H9 (cell line): ENCODE measurements around the gene IFT25. TPM values are rescaled to one million over a fixed set of nuclear protein-coding genes. Genes with fewer than 3 reads are reported as not detected.

ENCODE experiments used
- DNase-seq: peaks from one replicate; pipeline ENCODE4 v3.0.0-alpha.2; 2017
- H2AFZ ChIP-seq: one replicate; pipeline ENCODE4 v1.6.1; 2013; ENCODE audit warnings: mild to moderate bottlenecking, low read length, control low read depth, moderate library complexity
- H2AK5ac ChIP-seq: 2 replicates; pipeline ENCODE4 v1.6.1; 2013; ENCODE audit warnings: low read length, control low read depth, mixed read lengths; ENCODE audit not compliant: insufficient read length
- H2BK120ac ChIP-seq: one replicate; pipeline ENCODE4 v1.6.1; 2013; ENCODE audit warnings: low read depth, mild to moderate bottlenecking, low read length, control low read depth, inconsistent platforms; ENCODE audit not compliant: poor library complexity, severe bottlenecking
- H2BK12ac ChIP-seq: 2 replicates; pipeline ENCODE4 v1.6.1; 2013; ENCODE audit warnings: low read length, control low read depth, mixed read lengths, low read depth; ENCODE audit not compliant: insufficient read length
- H2BK15ac ChIP-seq: 2 replicates; pipeline ENCODE4 v1.6.1; 2013; ENCODE audit warnings: low read depth, low read length, control low read depth
- H2BK20ac ChIP-seq: one replicate; pipeline ENCODE4 v1.6.1; 2013; ENCODE audit warnings: low read depth, mild to moderate bottlenecking, low read length, control low read depth, inconsistent platforms; ENCODE audit not compliant: poor library complexity, severe bottlenecking
- H2BK5ac ChIP-seq: 2 replicates; pipeline ENCODE4 v1.6.1; 2013; ENCODE audit warnings: low read length, control low read depth, mixed read lengths; ENCODE audit not compliant: insufficient read length
- H3K14ac ChIP-seq: 2 replicates; pipeline ENCODE4 v1.6.1; 2013; ENCODE audit warnings: low read length, control low read depth; ENCODE audit not compliant: insufficient read depth
- H3K18ac ChIP-seq: 2 replicates; pipeline ENCODE4 v1.6.1; 2013; ENCODE audit warnings: low read depth, mild to moderate bottlenecking, mixed read lengths, low read length, control low read depth; ENCODE audit not compliant: insufficient read length
- H3K23ac ChIP-seq: 2 replicates; pipeline ENCODE4 v1.6.1; 2013; ENCODE audit warnings: low read length, control low read depth, mixed read lengths, low read depth; ENCODE audit not compliant: insufficient read length
- H3K23me2 ChIP-seq: 2 replicates; pipeline ENCODE4 v1.6.1; 2013; ENCODE audit warnings: low read depth, mild to moderate bottlenecking, mixed read lengths, low read length, control low read depth; ENCODE audit not compliant: insufficient read length, poor library complexity, severe bottlenecking
- H3K27ac ChIP-seq: 2 replicates; pipeline ENCODE4 v1.5.1; 2013; ENCODE audit warnings: low read length, control low read depth, mixed read lengths, low read depth; ENCODE audit not compliant: insufficient read length
- H3K27me3 ChIP-seq: 2 replicates; pipeline ENCODE4 v1.6.1; 2013; ENCODE audit warnings: low read length, control low read depth, inconsistent platforms; ENCODE audit not compliant: insufficient read depth
- H3K4ac ChIP-seq: 2 replicates; pipeline ENCODE4 v1.6.1; 2013; ENCODE audit warnings: low read depth, mild to moderate bottlenecking, control low read depth, inconsistent platforms, low read length, moderate library complexity
- H3K4me1 ChIP-seq: 2 replicates; pipeline ENCODE4 v1.6.1; 2013; ENCODE audit warnings: low read length, control low read depth, inconsistent platforms; ENCODE audit not compliant: insufficient read depth
- H3K4me2 ChIP-seq: 2 replicates; pipeline ENCODE4 v1.6.1; 2013; ENCODE audit warnings: low read length, control low read depth, mixed read lengths; ENCODE audit not compliant: insufficient read length, insufficient read depth
- H3K56ac ChIP-seq: 2 replicates; pipeline ENCODE4 v1.6.1; 2013; ENCODE audit warnings: low read depth, mild to moderate bottlenecking, mixed read lengths, low read length, control low read depth; ENCODE audit not compliant: insufficient read length
- H3K79me1 ChIP-seq: 2 replicates; pipeline ENCODE4 v1.6.1; 2013; ENCODE audit warnings: low read depth, mild to moderate bottlenecking, moderate library complexity, low read length, control low read depth, inconsistent platforms; ENCODE audit not compliant: insufficient read depth, poor library complexity, severe bottlenecking
- H3K79me2 ChIP-seq: 2 replicates; pipeline ENCODE4 v1.6.1; 2013; ENCODE audit warnings: low read length, control low read depth, inconsistent platforms; ENCODE audit not compliant: insufficient read depth
- H3K9ac ChIP-seq: 2 replicates; pipeline ENCODE4 v1.6.1; 2013; ENCODE audit warnings: low read length, control low read depth, mixed read lengths; ENCODE audit not compliant: insufficient read length; ENCODE audit errors: extremely low read depth
- H3K9me3 ChIP-seq: one replicate; pipeline ENCODE4 v1.6.1; 2013; ENCODE audit warnings: low read depth, low read length, inconsistent platforms; ENCODE audit not compliant: control insufficient read depth
- H3T11ph ChIP-seq: one replicate; pipeline ENCODE4 v1.6.1; 2013; ENCODE audit warnings: mild to moderate bottlenecking, low read length, control low read depth, inconsistent platforms
- H4K20me1 ChIP-seq: one replicate; pipeline ENCODE4 v1.6.1; 2013; ENCODE audit not compliant: control insufficient read depth, insufficient read length, insufficient read depth
- H4K5ac ChIP-seq: 2 replicates; pipeline ENCODE4 v1.6.1; 2013; ENCODE audit warnings: low read depth, mild to moderate bottlenecking, mixed read lengths, low read length, control low read depth; ENCODE audit not compliant: insufficient read length
- H4K8ac ChIP-seq: replicated peaks from 2 replicates; pipeline ENCODE4 v1.6.1; 2013; ENCODE audit warnings: low read length, control low read depth, mixed read lengths, low read depth; ENCODE audit not compliant: insufficient read length
- H4K91ac ChIP-seq: 2 replicates; pipeline ENCODE4 v1.6.1; 2013; ENCODE audit warnings: low read depth, mild to moderate bottlenecking, moderate library complexity, mixed read lengths, low read length, control low read depth; ENCODE audit not compliant: insufficient read length
- H3K27ac Mint-ChIP-seq, 3 experiments: 2 replicates in 2 of 3; 3 replicates in 1 of 3; pipeline ENCODE4 v1.8.0; 2020 to 2021; ENCODE audit warnings: mixed read lengths in 3 of 3, mild to moderate bottlenecking in 1 of 3, moderate library complexity in 1 of 3
- H3K27me3 Mint-ChIP-seq: 2 replicates; pipeline ENCODE4 v1.8.0; 2021; ENCODE audit warnings: low read depth, mild to moderate bottlenecking, moderate library complexity, mixed read lengths
- H3K36me3 Mint-ChIP-seq, 3 experiments: 2 replicates in 2 of 3; 3 replicates in 1 of 3; pipeline ENCODE4 v1.8.0; 2020 to 2021; ENCODE audit warnings: low read depth in 3 of 3, mixed read lengths in 3 of 3; ENCODE audit not compliant: insufficient read depth in 1 of 3
- H3K4me1 Mint-ChIP-seq, 2 experiments: 2 replicates each; pipeline ENCODE4 v1.8.0; 2020; ENCODE audit warnings: mixed read lengths in 2 of 2
- H3K4me3 Mint-ChIP-seq, 2 experiments: 2 replicates in 1 of 2; 3 replicates in 1 of 2; pipeline ENCODE4 v1.8.0; 2020 to 2021; ENCODE audit warnings: mild to moderate bottlenecking in 2 of 2, mixed read lengths in 2 of 2, moderate library complexity in 1 of 2
- H3K9me3 Mint-ChIP-seq, 2 experiments: 2 replicates in 1 of 2; 3 replicates in 1 of 2; pipeline ENCODE4 v1.8.0; 2020; ENCODE audit warnings: mild to moderate bottlenecking in 2 of 2, mixed read lengths in 2 of 2, moderate library complexity in 1 of 2
- WGBS: extraction: QIAGEN DNeasy Blood & Tissue Kit; methylation state at CpG from one replicate; pipeline ENCODE4 v1.1.7; 2013; ENCODE audit warnings: missing lambda C conversion rate, low lambda C conversion rate, mixed read lengths; ENCODE audit not compliant: insufficient read length; ENCODE audit errors: extremely low coverage; 5-methylcytosine and 5-hydroxymethylcytosine counted together
- total RNA-seq: library from RNA; stranded (reverse); gene quantifications from 2 replicates; pipeline ENCODE4 v1.2.1, GENCODE V29; 2021
- TF ChIP-seq, protein P1 (sequence below): fragments of 200-600 bp; sonication (generic); conservative IDR thresholded peaks from 3 replicates; pipeline ENCODE4 v1.8.0; 2021; ENCODE audit warnings: antibody characterized with exemption, mild to moderate bottlenecking

Gene IFT25
- total RNA-seq, 1 experiment from 2014 or later, result 36.8 TPM

DNA sequence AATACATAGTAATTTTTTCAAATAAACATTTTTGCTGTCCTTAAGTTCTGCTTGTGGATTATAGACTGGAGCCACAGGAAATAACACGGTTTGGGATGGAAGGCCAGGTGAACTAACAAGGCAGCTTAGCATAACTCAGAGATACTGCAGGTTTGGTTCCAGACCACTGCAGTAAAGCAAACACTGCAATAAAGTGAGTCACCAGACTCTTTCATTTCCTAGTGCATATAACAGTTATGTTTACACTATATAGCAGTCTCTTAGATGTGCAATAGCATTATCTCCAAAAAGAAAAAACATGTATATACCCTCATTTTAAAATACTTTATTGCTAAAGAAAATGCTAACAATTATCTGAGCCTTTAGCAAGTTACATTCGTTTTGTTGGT lies 22.6 kb upstream of the IFT25 start:
- peaks cover 16 to 58% (median 51%) of the 10 kb centered on the region in 3 experiments; a peak in 6 of 7 replicates for H3K36me3 Mint-ChIP-seq
- TF ChIP-seq, protein P1, sequence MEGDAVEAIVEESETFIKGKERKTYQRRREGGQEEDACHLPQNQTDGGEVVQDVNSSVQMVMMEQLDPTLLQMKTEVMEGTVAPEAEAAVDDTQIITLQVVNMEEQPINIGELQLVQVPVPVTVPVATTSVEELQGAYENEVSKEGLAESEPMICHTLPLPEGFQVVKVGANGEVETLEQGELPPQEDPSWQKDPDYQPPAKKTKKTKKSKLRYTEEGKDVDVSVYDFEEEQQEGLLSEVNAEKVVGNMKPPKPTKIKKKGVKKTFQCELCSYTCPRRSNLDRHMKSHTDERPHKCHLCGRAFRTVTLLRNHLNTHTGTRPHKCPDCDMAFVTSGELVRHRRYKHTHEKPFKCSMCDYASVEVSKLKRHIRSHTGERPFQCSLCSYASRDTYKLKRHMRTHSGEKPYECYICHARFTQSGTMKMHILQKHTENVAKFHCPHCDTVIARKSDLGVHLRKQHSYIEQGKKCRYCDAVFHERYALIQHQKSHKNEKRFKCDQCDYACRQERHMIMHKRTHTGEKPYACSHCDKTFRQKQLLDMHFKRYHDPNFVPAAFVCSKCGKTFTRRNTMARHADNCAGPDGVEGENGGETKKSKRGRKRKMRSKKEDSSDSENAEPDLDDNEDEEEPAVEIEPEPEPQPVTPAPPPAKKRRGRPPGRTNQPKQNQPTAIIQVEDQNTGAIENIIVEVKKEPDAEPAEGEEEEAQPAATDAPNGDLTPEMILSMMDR, result no peak

More for the DNA sequence above, 22.6 kb upstream of the IFT25 start:
- Mint-ChIP-seq H3K9me3 (no peaks in the 10 kb centered on the region), H3K4me1 (peaks cover 6 to 10% of the 10 kb centered on the region in 2 experiments), H3K27me3 (no peaks in the 10 kb centered on the region), H3K27ac (no peak overlapping the region), H3K4me3 (no peak overlapping the region)
- Histone ChIP-seq H3K4ac (no peak overlapping the region), H3K79me1 (no peaks in the 10 kb centered on the region), H2BK20ac (no peak overlapping the region), H3K9me3 (no peaks in the 10 kb centered on the region), H3K27ac (no peak overlapping the region), H3K23me2 (no peaks in the 10 kb centered on the region), H2BK15ac (no peak overlapping the region), H4K20me1 (no peaks in the 10 kb centered on the region), H3K14ac (no peak overlapping the region), H3K18ac (no peak overlapping the region), H3K4me2 (no peak overlapping the region), H4K8ac (no peak overlapping the region), H2AFZ (no peak overlapping the region), H2BK120ac (no peak overlapping the region), H3K27me3 (no peaks in the 10 kb centered on the region), H2AK5ac (no peak overlapping the region), H2BK12ac (no peak overlapping the region), H3K4me1 (0 out of 2 replicates have a peak, but pooled peaks cover 2% of the 10 kb centered on the region), H4K5ac (no peak overlapping the region), H2BK5ac (no peak overlapping the region), H3K23ac (no peak overlapping the region), H3K9ac (no peak overlapping the region), H3K79me2 (no peaks in the 10 kb centered on the region), H3K56ac (no peak overlapping the region), H4K91ac (no peak overlapping the region), H3T11ph (no peak overlapping the region)
- no CpG with 5 or more reads among the region's 2 CpGs for WGBS
- no peak for DNase-seq
